Measurements from ENCODE around the gene OSBPL9. TPM values are rescaled to one million over a fixed set of nuclear protein-coding genes. Genes with fewer than 3 reads are reported as not detected.

The OSBPL9 gene
- total and polyA plus RNA-seq, 10 of the 15 experiments (the other 5 are each of a cell fraction or from before 2014, with no cell fraction given) = 25.9 to 156 (median 108) TPM

DNA sequence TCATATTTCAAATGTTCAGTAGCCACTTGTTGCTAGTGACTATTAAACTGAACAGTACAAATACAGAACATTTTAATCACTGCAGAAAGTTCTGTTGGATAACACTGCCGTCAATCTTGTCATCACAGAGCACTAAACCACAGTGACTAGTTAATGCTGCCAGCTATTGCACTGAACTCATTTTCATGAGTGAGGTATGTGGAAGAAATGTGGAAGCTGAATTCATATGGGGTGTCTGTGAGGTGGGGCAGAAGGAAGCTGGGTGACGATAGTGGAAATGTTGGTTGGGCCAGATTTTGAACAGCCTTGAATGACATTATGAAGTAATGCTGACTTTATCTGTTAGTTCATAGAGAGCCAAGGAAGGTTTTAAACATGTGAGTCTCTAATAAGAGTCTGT is 49.6 kb downstream of the OSBPL9 start:
- Histone ChIP-seq H3K27ac (ENCODE audit: control insufficient read depth, insufficient read depth) (no peak overlapping the region), H3K4me3 (no peak overlapping the region), H3K27me3 (replicated peaks in 1 of 2; ENCODE audit: control insufficient read depth in 2 of 2, insufficient read depth in 2 of 2, low read length in 1 of 2) (no peaks in the 10 kb centered on the region), H3K9ac (ENCODE audit: control insufficient read depth, insufficient read depth, low read length) (no peak overlapping the region), H3K36me3 (ENCODE audit: control insufficient read depth in 2 of 2, insufficient read depth in 2 of 2, low read length in 1 of 2) (no peaks in the 10 kb centered on the region), H3K4me1 (ENCODE audit: control insufficient read depth, insufficient read depth, low read length) (no peaks in the 10 kb centered on the region), H4K20me1 (ENCODE audit: control insufficient read depth, insufficient read depth) (no peaks in the 10 kb centered on the region), H3K79me2 (ENCODE audit: control insufficient read depth, insufficient read depth, low read length) (no peaks in the 10 kb centered on the region), H2AFZ (ENCODE audit: control insufficient read depth, low read depth, low read length) (no peak overlapping the region), H3K4me2 (ENCODE audit: control insufficient read depth, insufficient read depth) (no peak overlapping the region), H3K9me3 (replicated peaks; ENCODE audit: control insufficient read depth, insufficient read depth, low read length) (no peaks in the 10 kb centered on the region)
- FAIRE-seq (no peak), DNase-seq (ENCODE audit: low read depth, low spot score) (no peak), ATAC-seq (no peak)
- in situ Hi-C loops (cut with MboI) (no loop called here), intact Hi-C loops (cut with micrococcal nuclease; ENCODE audit: unreplicated experiment) (no loop called here)
- POLR2A ChIA-PET = interaction anchor here (1.4 kb wide), 1 partner anchor 11 kb away, joined by 3 read pairs; no protein-coding TSS in a partner anchor
- no peak for TF ChIP-seq MEF2A (IDR thresholded peaks at IDR 0.05; ENCODE audit: insufficient read depth, low read depth, low read length)
- no peak for TF ChIP-seq SKIL (IDR thresholded peaks at IDR 0.05; ENCODE audit: low read depth, poor library complexity, severe bottlenecking)
- TF ChIP-seq LARP7 (IDR thresholded peaks at IDR 0.05) = no peak
- TF ChIP-seq, protein P1, sequence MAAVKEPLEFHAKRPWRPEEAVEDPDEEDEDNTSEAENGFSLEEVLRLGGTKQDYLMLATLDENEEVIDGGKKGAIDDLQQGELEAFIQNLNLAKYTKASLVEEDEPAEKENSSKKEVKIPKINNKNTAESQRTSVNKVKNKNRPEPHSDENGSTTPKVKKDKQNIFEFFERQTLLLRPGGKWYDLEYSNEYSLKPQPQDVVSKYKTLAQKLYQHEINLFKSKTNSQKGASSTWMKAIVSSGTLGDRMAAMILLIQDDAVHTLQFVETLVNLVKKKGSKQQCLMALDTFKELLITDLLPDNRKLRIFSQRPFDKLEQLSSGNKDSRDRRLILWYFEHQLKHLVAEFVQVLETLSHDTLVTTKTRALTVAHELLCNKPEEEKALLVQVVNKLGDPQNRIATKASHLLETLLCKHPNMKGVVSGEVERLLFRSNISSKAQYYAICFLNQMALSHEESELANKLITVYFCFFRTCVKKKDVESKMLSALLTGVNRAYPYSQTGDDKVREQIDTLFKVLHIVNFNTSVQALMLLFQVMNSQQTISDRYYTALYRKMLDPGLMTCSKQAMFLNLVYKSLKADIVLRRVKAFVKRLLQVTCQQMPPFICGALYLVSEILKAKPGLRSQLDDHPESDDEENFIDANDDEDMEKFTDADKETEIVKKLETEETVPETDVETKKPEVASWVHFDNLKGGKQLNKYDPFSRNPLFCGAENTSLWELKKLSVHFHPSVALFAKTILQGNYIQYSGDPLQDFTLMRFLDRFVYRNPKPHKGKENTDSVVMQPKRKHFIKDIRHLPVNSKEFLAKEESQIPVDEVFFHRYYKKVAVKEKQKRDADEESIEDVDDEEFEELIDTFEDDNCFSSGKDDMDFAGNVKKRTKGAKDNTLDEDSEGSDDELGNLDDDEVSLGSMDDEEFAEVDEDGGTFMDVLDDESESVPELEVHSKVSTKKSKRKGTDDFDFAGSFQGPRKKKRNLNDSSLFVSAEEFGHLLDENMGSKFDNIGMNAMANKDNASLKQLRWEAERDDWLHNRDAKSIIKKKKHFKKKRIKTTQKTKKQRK (IDR thresholded peaks at IDR 0.05; ENCODE audit: low read depth, low read length) = no peak
- TF ChIP-seq MTA2 (IDR thresholded peaks at IDR 0.05; ENCODE audit: low read depth) = no peak
- TF ChIP-seq NFYA (IDR thresholded peaks at IDR 0.05; ENCODE audit: borderline replicate concordance, low read depth, low read length) = no peak
- TF ChIP-seq, protein P2, sequence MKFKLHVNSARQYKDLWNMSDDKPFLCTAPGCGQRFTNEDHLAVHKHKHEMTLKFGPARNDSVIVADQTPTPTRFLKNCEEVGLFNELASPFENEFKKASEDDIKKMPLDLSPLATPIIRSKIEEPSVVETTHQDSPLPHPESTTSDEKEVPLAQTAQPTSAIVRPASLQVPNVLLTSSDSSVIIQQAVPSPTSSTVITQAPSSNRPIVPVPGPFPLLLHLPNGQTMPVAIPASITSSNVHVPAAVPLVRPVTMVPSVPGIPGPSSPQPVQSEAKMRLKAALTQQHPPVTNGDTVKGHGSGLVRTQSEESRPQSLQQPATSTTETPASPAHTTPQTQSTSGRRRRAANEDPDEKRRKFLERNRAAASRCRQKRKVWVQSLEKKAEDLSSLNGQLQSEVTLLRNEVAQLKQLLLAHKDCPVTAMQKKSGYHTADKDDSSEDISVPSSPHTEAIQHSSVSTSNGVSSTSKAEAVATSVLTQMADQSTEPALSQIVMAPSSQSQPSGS (IDR thresholded peaks at IDR 0.05; ENCODE audit: low read length) = no peak
- TF ChIP-seq MEF2B (IDR thresholded peaks at IDR 0.05; ENCODE audit: partially characterized antibody, poor library complexity, severe bottlenecking) = no peak
- TF ChIP-seq POLR2A (IDR thresholded peaks at IDR 0.05; ENCODE audit: low read depth, low read length) = no peak
- TF ChIP-seq STAT1 (conservative IDR thresholded peaks at IDR 0.05) = no peak
- no peak for TF ChIP-seq YY1 (IDR thresholded peaks at IDR 0.05; ENCODE audit: low read depth, low read length)
- TF ChIP-seq, protein P3, sequence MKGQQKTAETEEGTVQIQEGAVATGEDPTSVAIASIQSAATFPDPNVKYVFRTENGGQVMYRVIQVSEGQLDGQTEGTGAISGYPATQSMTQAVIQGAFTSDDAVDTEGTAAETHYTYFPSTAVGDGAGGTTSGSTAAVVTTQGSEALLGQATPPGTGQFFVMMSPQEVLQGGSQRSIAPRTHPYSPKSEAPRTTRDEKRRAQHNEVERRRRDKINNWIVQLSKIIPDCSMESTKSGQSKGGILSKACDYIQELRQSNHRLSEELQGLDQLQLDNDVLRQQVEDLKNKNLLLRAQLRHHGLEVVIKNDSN (IDR thresholded peaks at IDR 0.05; ENCODE audit: borderline replicate concordance, extremely low read length, insufficient read depth, low read depth, low read length) = no peak
- no peak for TF ChIP-seq FOS (IDR thresholded peaks at IDR 0.05; ENCODE audit: borderline replicate concordance, extremely low read depth, insufficient read length)
- no peak for TF ChIP-seq JUND (IDR thresholded peaks at IDR 0.05; ENCODE audit: low read depth, low read length)
- 100% methylated on average over 2 of the region's 2 CpGs for WGBS (ENCODE audit: insufficient coverage, insufficient replicate concordance, low lambda C conversion rate, missing lambda C conversion rate)
- CTCF ChIA-PET = interaction anchor here (0.7 to 1.7 kb wide), 4 partner anchors 9 to 103 kb away, joined by 4 to 6 read pairs (median 5); no protein-coding TSS in a partner anchor
- no TSS peak for BruUV-seq (replicated peaks)
- SMC1A ChIA-PET (ENCODE audit: uncharacterized antibody, unreplicated experiment) = interaction anchor here (0.6 to 3.1 kb wide), 9 partner anchors 8 to 108 kb away, joined by 3 to 12 read pairs (median 4); no protein-coding TSS in a partner anchor
- RAD21 ChIA-PET (ENCODE audit: unreplicated experiment) = no interaction called here
